ENCODE results near the gene PTGES.

- TF ChIP-seq WRNIP1 (IDR thresholded peaks at IDR 0.05; ENCODE audit: borderline replicate concordance, low read depth, low read length): no peak
- no peak for TF ChIP-seq POLR2AphosphoS5 (IDR thresholded peaks at IDR 0.05; ENCODE audit: low read length)
- TF ChIP-seq BHLHE40 (IDR thresholded peaks at IDR 0.05; ENCODE audit: borderline replicate concordance in 1 of 2, low read depth in 2 of 2, low read length in 1 of 2): no peak
- peak; percentile 58 for TF ChIP-seq YY1 (IDR thresholded peaks at IDR 0.05; ENCODE audit: low read depth, low read length)
- no peak for TF ChIP-seq HDAC2 (IDR thresholded peaks at IDR 0.05)
- no peak for TF ChIP-seq HSF1 (IDR thresholded peaks at IDR 0.05; ENCODE audit: low read depth, low read length)
These were observed 30.9 kb upstream of the PTGES start for GRCh38 chr9:129783516-129784361.

Measured in GM12878 (cell line).